Adrenal gland (tissue), 5 donors: ENCODE results near the gene ABCC2.

Experiments used
- POLR2A ChIP-seq, 2 donors: fragments of 450-650 bp; IDR thresholded peaks; one replicate each; pipeline ENCODE4 v1.6.1; 2017; ENCODE audit warnings: antibody characterized with exemption in 2 of 2, mild to moderate bottlenecking in 2 of 2, moderate library complexity in 1 of 2
- TF ChIP-seq, protein P1 (sequence below), 6 experiments: fragments of 450-650 bp in 4 of 6; fragments of 200-600 bp in 2 of 6; sonication (generic) in 1 of 6; IDR thresholded peaks; 1 replicate in 5 of 6; 2 replicates in 1 of 6; pipeline versions ENCODE4 v1.5.1 to v1.8.0; 2016 to 2021; ENCODE audit warnings: antibody characterized with exemption in 6 of 6, mild to moderate bottlenecking in 2 of 6, moderate library complexity in 1 of 6
- donor health status: DM: no; HTN: no; CAD: no.

DNA sequence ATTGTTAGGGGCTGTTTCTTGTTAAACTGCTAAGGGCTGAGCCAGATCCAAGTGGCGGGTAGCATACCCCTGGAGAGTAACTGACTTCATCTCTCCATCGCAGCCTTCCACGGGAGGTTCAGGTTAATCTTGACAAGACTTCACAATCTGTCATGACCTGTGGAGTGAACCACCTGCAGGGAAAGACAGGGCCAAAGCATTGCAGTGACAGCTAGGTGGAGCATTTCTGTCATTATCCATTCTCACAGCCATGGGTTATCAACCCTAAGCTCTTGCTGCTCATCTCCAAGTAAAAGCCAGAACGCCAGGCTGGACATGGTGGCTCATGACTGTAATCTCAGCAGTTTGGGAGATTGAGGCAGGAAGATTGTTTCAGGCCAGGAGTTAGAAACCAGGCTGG is 17.2 kb downstream of the ABCC2 start:
- TF ChIP-seq, protein P1, sequence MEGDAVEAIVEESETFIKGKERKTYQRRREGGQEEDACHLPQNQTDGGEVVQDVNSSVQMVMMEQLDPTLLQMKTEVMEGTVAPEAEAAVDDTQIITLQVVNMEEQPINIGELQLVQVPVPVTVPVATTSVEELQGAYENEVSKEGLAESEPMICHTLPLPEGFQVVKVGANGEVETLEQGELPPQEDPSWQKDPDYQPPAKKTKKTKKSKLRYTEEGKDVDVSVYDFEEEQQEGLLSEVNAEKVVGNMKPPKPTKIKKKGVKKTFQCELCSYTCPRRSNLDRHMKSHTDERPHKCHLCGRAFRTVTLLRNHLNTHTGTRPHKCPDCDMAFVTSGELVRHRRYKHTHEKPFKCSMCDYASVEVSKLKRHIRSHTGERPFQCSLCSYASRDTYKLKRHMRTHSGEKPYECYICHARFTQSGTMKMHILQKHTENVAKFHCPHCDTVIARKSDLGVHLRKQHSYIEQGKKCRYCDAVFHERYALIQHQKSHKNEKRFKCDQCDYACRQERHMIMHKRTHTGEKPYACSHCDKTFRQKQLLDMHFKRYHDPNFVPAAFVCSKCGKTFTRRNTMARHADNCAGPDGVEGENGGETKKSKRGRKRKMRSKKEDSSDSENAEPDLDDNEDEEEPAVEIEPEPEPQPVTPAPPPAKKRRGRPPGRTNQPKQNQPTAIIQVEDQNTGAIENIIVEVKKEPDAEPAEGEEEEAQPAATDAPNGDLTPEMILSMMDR (IDR thresholded peaks at IDR 0.05): no peak
- TF ChIP-seq POLR2A (IDR thresholded peaks at IDR 0.05): no peak
